C1 segment of cervical spinal cord (tissue), 14 donors: ENCODE results near the gene ULK1.
A peak's percentile ranks its signal among the peaks of the same experiment; 100 is the strongest.

Source experiments
- DNase-seq, 14 donors: peaks; one replicate each; lab custom pipeline; 2025; lab: John Stamatoyannopoulos, UW

The ULK1 gene

GRCh38 chr12:131894313-131894860, at the start of gene ULK1:
TSS of gene ULK1 (plus strand) at chr12:131894622. CDS start at chr12:131895002, 380 bp downstream.
- peak; percentile 35 to 98 (median 84) for DNase-seq

GRCh38 chr12:131844656-131845055, 49.8 kb upstream of the ULK1 start:
- no peak for DNase-seq

- DNase-seq: no peak
These were observed 49.3 kb upstream of the ULK1 start for GRCh38 chr12:131845121-131845520.

GRCh38 chr12:131847456-131847855, 47.0 kb upstream of the ULK1 start:
- DNase-seq: no peak

- no peak for DNase-seq
These were observed 45.7 kb upstream of the ULK1 start for GRCh38 chr12:131848753-131849152.

- DNase-seq: no peak
These were observed 44.5 kb upstream of the ULK1 start for GRCh38 chr12:131849700-131850553.

- DNase-seq: peak in 1 of 14 donors; percentile 28
These were observed 43.4 kb upstream of the ULK1 start for GRCh38 chr12:131850856-131851559.

- DNase-seq: peak in 1 of 14 donors; percentile 6
These were observed 42.5 kb upstream of the ULK1 start for GRCh38 chr12:131851741-131852550.

GRCh38 chr12:131852551-131853299, 41.7 kb upstream of the ULK1 start:
- DNase-seq: peak in 1 of 14 donors; percentile 77

GRCh38 chr12:131853832-131854797, 40.3 kb upstream of the ULK1 start:
- no peak for DNase-seq

- no peak for DNase-seq
These were observed 39.5 kb upstream of the ULK1 start for GRCh38 chr12:131854861-131855476.

GRCh38 chr12:131855521-131856142, 38.8 kb upstream of the ULK1 start:
- no peak for DNase-seq

GRCh38 chr12:131856366-131857097, 37.9 kb upstream of the ULK1 start:
- DNase-seq: no peak

- DNase-seq: no peak
These were observed 36.2 kb upstream of the ULK1 start for GRCh38 chr12:131857908-131858850.

- DNase-seq: no peak
These were observed 33.8 kb upstream of the ULK1 start for GRCh38 chr12:131860472-131861260.
